Peyer's patch (tissue), 4 donors: Measurements from ENCODE around the gene SORCS1. TPM values are rescaled to one million over a fixed set of nuclear protein-coding genes. Genes with fewer than 3 reads are reported as not detected.

Experiments
- DNase-seq, 3 donors: peaks; one replicate each; pipeline ENCODE4 v3.0.0-alpha.2; 2017 to 2019
- H3K27ac ChIP-seq, 4 donors: fragments of 200-600 bp; sonication (generic); one replicate each; pipeline ENCODE4 v1.5.1; 2016 to 2019
- H3K27me3 ChIP-seq, 2 donors: fragments of 200-600 bp; sonication (generic); one replicate each; pipeline ENCODE4 v1.5.1; 2019
- H3K36me3 ChIP-seq, 3 donors: fragments of 200-600 bp; sonication (generic); one replicate each; pipeline ENCODE4 v1.5.1; 2016 to 2019
- H3K4me1 ChIP-seq, 4 donors: fragments of 200-600 bp; sonication (generic); one replicate each; pipeline ENCODE4 v1.5.1; 2016 to 2019
- H3K4me3 ChIP-seq, 4 donors: fragments of 200-600 bp; sonication (generic); 1 replicate in 3 of 4; 2 replicates in 1 of 4; pipeline ENCODE4 v1.5.1; 2016 to 2019; ENCODE audit warnings: mild to moderate bottlenecking in 1 of 4
- H3K9me3 ChIP-seq, 4 donors: fragments of 200-600 bp; sonication (generic); one replicate each; pipeline ENCODE4 v1.5.1; 2016 to 2019; ENCODE audit warnings: mild to moderate bottlenecking in 1 of 4
- POLR2A ChIP-seq, 2 donors: fragments of 450-650 bp; IDR thresholded peaks; one replicate each; pipeline ENCODE4 v1.5.1; 2017; ENCODE audit warnings: antibody characterized with exemption in 2 of 2, mild to moderate bottlenecking in 2 of 2, moderate library complexity in 2 of 2
- total RNA-seq, 4 donors: library from RNA; depleted of rRNA; stranded (reverse); fragments of >200 nt; gene quantifications; one replicate each; pipeline ENCODE4 v1.1.0, GENCODE V29; 2016
- TF ChIP-seq, protein P1 (sequence below), 6 experiments: fragments of 450-650 bp in 4 of 6; fragments of 200-600 bp in 2 of 6; sonication (generic) in 1 of 6; IDR thresholded peaks; one replicate each; pipeline ENCODE4 v1.5.1; 2017 to 2019; ENCODE audit warnings: antibody characterized with exemption in 6 of 6, mild to moderate bottlenecking in 3 of 6, moderate library complexity in 1 of 6

The SORCS1 gene
- total RNA-seq, 4 donors from 2014 or later: 0.53 to 5.9 (median 2.4) TPM

- Histone ChIP-seq H3K27me3 (no peaks in the 10 kb centered on the region), H3K36me3 (no peaks in the 10 kb centered on the region), H3K4me1 (no peaks in the 10 kb centered on the region), H3K27ac (no peak overlapping the region), H3K4me3 (no peak overlapping the region), H3K9me3 (no peaks in the 10 kb centered on the region)
- no peak for TF ChIP-seq POLR2A (IDR thresholded peaks at IDR 0.05)
- TF ChIP-seq, protein P1, sequence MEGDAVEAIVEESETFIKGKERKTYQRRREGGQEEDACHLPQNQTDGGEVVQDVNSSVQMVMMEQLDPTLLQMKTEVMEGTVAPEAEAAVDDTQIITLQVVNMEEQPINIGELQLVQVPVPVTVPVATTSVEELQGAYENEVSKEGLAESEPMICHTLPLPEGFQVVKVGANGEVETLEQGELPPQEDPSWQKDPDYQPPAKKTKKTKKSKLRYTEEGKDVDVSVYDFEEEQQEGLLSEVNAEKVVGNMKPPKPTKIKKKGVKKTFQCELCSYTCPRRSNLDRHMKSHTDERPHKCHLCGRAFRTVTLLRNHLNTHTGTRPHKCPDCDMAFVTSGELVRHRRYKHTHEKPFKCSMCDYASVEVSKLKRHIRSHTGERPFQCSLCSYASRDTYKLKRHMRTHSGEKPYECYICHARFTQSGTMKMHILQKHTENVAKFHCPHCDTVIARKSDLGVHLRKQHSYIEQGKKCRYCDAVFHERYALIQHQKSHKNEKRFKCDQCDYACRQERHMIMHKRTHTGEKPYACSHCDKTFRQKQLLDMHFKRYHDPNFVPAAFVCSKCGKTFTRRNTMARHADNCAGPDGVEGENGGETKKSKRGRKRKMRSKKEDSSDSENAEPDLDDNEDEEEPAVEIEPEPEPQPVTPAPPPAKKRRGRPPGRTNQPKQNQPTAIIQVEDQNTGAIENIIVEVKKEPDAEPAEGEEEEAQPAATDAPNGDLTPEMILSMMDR (IDR thresholded peaks at IDR 0.05): no peak
- no peak for DNase-seq
These were observed 398.6 kb downstream of the SORCS1 start for GRCh38 chr10:106765928-106766327.

DNA sequence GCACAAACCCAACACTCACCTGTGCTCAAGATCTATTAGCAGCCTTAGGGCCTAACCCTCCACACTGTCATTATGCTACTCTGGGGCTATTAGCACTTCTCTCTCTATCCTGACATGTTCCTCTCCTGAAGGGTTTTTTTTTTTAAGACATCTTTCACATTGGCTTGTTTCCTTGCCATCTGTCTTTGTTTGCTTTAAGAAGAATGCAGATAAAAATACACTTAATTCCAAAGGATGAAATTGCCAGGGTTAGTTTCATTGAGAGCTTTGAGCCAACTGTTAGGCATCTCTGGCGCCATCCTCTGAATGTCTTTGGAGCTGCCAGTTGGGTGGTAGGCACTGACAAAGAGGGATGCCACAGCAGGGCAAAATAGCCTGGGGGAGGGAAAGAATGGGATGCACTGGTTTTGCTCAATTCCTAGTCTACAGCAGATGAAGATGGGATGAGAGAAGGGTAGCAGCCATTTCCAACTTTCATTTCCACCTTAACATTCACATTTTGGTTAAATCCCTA is 399.2 kb downstream of the SORCS1 start:
- no peaks in the 10 kb centered on the region for H3K4me1 ChIP-seq
- H3K36me3 ChIP-seq: no peaks in the 10 kb centered on the region
- no peak for DNase-seq
- H3K27me3 ChIP-seq: no peaks in the 10 kb centered on the region
- H3K27ac ChIP-seq: no peak overlapping the region
- H3K9me3 ChIP-seq: no peaks in the 10 kb centered on the region
- H3K4me3 ChIP-seq: no peak overlapping the region
- TF ChIP-seq, protein P1 (IDR thresholded peaks at IDR 0.05): no peak
- no peak for TF ChIP-seq POLR2A (IDR thresholded peaks at IDR 0.05)

DNA sequence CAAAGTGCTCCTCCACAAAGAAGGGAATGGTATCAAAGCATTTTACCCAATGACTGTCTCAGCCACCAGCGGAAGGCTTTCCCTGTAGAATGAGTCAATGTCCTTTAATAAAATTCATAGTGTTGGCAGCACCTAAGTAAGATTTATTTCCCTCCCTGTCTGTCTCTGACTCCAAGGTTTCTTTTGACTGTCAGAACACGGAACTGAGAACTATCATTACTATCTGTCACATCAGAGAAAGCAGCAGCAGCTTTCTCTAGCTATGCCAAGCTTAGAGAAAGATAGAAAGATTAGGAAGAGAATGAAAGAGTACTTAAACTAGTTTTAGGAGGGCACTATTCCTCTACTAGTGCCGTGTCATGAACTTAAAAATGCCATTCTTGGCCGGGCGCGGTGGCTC is 400.1 kb downstream of the SORCS1 start:
- Histone ChIP-seq H3K4me3 (no peak overlapping the region), H3K4me1 (no peaks in the 10 kb centered on the region), H3K27ac (no peak overlapping the region), H3K9me3 (no peaks in the 10 kb centered on the region), H3K27me3 (no peaks in the 10 kb centered on the region), H3K36me3 (no peaks in the 10 kb centered on the region)
- TF ChIP-seq, protein P1 (IDR thresholded peaks at IDR 0.05): no peak
- TF ChIP-seq POLR2A (IDR thresholded peaks at IDR 0.05): no peak
- DNase-seq: no peak

DNA sequence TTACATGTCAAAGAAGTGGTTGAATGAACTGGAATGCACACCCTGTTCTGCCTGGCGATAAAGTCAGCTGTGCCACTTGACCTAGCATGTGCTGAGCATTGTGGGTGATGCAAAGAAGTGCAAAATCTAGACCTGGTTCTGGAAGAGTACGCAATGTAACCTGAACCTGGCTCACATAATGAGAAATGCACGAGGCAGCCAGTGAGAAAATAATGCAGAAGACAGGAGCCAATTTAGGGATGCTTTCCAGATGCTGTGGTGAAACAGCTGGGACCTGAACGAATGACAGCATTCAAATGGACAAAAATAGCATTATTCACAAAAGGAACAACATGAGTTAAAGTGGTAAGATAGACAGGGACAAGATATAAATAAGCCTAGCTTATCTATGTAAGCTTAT is 402.6 kb downstream of the SORCS1 start:
- DNase-seq: no peak
- Histone ChIP-seq H3K27me3 (no peaks in the 10 kb centered on the region), H3K4me3 (no peak overlapping the region), H3K9me3 (no peaks in the 10 kb centered on the region), H3K27ac (no peak overlapping the region), H3K4me1 (no peaks in the 10 kb centered on the region), H3K36me3 (no peaks in the 10 kb centered on the region)
- TF ChIP-seq, protein P1 (IDR thresholded peaks at IDR 0.05): no peak

GRCh38 chr10:106757521-106757920 is 407.0 kb downstream of the SORCS1 start:
- H3K27me3 ChIP-seq: no peaks in the 10 kb centered on the region
- DNase-seq: no peak
- H3K4me3 ChIP-seq: no peak overlapping the region
- no peak overlapping the region for H3K27ac ChIP-seq
- no peaks in the 10 kb centered on the region for H3K4me1 ChIP-seq
- no peaks in the 10 kb centered on the region for H3K36me3 ChIP-seq
- no peaks in the 10 kb centered on the region for H3K9me3 ChIP-seq
- TF ChIP-seq, protein P1 (IDR thresholded peaks at IDR 0.05): no peak
- no peak for TF ChIP-seq POLR2A (IDR thresholded peaks at IDR 0.05)

- H3K4me1 ChIP-seq: no peaks in the 10 kb centered on the region
- H3K27ac ChIP-seq: no peak overlapping the region
- no peak overlapping the region for H3K4me3 ChIP-seq
- TF ChIP-seq, protein P1 (IDR thresholded peaks at IDR 0.05): no peak
- TF ChIP-seq POLR2A (IDR thresholded peaks at IDR 0.05): no peak
- no peaks in the 10 kb centered on the region for H3K27me3 ChIP-seq
- H3K9me3 ChIP-seq: no peaks in the 10 kb centered on the region
- H3K36me3 ChIP-seq: no peaks in the 10 kb centered on the region
- DNase-seq: no peak
These were observed 413.4 kb downstream of the SORCS1 start for GRCh38 chr10:106751091-106751490.
